Measurements from ENCODE around the gene HYLS1.

DNA sequence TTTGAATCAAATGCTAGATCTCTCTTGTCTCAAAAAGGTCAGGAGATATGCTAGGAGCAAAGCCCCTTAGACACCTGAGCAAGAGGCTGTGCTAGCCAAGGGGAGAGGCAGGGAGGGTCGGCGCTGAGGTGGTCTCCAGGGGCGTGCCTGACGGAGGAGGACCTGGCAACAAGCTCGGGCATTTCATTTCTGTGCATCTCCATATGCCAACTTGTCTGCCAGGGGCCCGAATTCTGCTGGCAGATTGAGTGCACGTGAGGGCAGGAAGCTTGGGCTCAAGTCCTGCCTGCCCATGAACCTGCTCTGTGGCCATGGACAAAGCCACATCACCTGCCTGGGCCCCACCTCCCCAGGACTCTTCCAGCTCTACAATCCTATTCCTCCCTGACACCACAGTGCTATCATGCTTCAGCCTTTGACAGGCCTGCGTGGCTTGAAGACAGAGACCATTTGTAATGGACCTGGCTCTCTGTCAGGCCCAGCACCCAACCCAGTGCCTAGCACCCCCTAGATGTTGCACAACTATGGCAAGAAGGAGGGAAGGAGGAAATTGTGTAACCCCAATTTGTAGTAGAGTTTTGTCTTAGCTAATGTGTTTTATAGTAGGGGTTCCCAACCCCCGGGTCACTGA is 42.1 kb downstream of the HYLS1 start:
- TF ChIP-seq CTCF (IDR thresholded peaks at IDR 0.05) (no peak), POLR2A (IDR thresholded peaks at IDR 0.05) (no peak)
